Stimulated activated naive CD8-positive, alpha-beta T cell treated with anti-CD3 and anti-CD28 coated beads, Interleukin-15, Interleukin-2, amounts not matched to agents 100 U/mL and 50 U/mL, for 24 hours (primary cell): Measurements from ENCODE around the gene USP46.

Experiments
- ATAC-seq: fragments of 150-1000 bp; cut with Tn5 transposase; one replicate; pipeline ENCODE4 v1.10.0; 2021
- DNase-seq: peaks from one replicate; pipeline ENCODE4 v3.0.0; 2021

USP46 gene

DNA sequence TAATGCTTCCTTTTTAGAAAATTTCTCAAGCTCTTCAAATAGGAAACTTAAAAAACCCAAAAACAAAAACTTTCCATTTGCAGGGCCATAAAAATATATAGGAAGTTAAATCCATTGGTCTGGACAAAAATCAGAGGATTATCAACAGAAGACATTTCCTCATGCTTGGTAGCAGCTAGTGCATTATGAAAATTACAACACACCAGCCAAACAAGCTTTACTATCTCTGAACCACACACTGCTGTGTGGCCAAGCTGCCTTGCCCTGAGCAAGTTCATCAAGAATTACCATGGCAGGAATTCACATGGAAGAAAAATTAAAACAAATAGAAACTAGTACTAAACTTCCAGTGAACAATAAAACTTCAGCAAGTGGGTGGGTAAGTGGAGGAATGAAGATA is 3.6 kb downstream of the USP46 start:
- no peak for DNase-seq

DNA sequence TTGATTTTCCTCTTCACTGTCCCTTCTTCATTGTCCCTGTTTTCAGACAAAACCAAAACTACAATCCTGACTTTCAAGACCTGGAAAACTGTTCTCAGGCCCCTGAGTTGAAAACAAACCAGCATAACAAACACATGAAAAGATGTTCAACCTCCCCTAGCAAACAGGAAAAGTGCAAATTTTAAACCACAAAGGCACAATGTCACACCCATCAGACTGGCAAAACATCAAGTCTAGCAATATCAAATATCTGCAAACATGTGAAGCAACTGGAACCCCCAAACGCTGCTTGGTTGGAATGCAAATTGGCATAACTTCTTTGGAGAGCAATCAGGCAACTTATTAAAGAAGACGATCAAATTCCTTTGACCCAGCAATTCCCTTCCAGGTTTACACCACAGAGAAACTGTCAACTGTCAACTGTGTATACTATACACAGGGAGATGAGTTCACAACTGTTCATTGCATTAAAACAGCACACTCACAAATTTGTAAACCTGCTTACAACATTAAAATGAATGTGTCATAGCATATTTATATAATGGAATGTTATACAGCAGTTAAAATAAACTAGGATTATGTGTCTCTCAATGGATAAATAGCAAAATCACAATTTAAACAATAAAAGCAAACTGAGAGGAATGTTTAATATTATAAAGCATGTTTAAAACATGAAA is 7.0 kb downstream of the USP46 start:
- ATAC-seq (no peak), DNase-seq (no peak)

More for the DNA sequence above, 3.6 kb downstream of the USP46 start:
- ATAC-seq = no peak

DNA sequence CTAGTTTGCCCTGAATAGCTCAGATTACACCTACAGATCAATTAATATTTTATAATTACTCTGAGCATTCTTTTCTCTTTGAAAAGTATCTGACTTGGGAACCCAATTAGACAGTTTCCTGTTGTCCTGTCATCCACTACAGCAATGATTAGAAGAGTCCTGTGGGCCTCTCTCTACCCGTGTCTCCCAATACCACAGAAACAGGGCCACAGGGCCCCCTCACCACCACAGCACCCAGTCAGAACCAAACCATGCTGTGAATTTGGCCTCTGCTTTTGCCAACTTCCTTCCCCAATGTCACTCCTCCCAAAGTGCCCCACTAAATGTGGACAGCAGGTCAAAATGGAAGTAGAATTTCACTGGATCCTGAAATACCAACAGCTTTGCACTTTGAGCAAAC is 10.3 kb downstream of the USP46 start:
- no peak for ATAC-seq
- no peak for DNase-seq

DNA sequence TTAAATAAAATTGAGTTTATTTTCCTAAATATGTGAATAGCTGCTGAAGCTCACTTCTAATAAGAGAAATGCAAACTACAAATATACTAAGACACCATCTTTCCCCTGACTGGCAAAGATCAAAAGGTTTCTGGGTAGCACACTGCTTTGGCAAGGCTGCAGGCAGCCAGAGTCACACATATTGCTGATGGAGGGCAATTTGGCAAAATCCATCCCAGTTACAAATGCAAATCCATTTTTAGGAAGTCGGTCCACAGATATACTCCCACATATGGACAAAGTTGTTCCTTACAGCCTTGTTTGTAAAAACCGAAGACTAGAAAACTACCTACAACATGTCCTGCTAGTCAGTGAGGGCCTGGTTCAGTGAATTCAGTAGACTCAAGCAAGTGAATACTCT is 12.4 kb downstream of the USP46 start:
- DNase-seq (no peak), ATAC-seq (no peak)

DNA sequence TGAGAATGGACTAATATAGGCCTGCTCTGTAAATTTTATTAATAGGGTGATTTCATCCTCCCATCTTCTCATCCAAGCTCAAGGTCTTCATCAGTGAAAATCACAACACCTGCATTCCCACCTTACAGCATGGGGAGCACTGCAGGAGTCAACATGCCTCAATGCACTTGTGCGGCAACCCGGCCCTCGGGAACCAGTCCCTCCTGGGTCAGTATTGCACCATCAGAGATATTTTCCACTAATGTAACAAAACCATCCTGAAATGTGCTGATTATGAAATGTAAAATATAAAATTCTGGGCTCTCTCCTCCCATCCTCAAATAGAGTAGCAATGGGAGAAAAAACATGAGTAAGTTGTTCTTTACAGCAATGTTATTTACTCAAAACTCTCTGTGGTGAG is 13.0 kb downstream of the USP46 start:
- no peak for ATAC-seq

DNA sequence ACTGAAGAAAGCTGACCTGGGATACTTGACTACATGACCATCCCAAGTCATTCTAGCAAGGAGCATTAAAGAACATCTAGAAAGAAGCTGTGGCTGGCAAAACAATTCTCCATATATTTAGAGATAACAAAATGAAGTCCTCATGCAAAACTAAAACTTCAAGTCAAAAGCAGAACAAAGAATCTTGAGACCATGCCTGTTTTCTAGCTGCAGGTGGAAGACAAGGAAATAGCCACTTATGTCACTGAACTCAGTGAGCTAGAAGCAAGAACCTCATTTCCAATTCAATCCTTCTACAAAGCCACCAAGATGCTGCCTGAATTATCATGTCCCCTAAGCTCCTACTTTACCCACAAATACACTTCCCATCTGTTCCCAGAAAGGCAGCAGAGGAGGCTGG is 13.8 kb downstream of the USP46 start:
- no peak for ATAC-seq
- DNase-seq = no peak

More for the DNA sequence above, 13.0 kb downstream of the USP46 start:
- DNase-seq = no peak

DNA sequence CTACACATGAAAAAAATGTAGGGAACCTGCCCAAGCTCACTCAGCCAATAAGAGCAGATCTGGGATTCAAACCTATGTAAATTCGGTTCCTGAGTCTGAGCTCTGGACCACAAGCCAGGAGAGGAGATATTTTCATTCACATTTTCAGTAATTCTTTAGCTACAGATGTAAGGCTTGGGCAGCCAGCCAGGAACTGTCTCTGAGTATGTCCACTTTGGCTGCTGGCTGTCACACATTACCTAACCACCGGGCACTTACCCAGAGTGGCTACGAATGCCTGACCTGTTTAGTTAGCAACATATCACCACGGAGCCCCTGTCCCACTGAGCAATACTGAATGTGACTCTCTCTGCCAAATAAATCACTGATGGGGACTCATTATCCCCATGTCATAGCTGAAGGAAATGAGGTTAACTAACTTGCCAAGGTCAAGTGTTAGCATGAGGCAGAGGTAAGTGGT is 15.3 kb downstream of the USP46 start:
- ATAC-seq (no peak), DNase-seq (no peak)

DNA sequence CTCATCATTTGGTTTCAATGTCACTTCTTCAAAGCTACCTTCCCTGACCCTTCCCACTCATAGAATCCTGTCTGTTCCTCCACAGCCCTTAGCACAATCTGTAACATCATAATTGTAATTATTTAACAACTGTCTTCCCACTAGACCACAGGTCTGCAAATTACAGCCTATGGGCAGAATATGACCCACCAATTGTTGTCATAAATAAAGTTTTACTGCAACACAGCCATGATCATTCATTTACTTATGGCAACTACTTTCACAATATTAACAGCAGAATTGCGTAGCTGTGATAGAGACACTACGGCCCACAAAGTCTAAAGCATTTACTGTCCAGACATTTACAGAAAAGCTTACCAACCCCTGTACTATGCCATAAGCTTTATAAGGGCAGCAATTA is 15.9 kb downstream of the USP46 start:
- no peak for ATAC-seq
- DNase-seq = no peak

DNA sequence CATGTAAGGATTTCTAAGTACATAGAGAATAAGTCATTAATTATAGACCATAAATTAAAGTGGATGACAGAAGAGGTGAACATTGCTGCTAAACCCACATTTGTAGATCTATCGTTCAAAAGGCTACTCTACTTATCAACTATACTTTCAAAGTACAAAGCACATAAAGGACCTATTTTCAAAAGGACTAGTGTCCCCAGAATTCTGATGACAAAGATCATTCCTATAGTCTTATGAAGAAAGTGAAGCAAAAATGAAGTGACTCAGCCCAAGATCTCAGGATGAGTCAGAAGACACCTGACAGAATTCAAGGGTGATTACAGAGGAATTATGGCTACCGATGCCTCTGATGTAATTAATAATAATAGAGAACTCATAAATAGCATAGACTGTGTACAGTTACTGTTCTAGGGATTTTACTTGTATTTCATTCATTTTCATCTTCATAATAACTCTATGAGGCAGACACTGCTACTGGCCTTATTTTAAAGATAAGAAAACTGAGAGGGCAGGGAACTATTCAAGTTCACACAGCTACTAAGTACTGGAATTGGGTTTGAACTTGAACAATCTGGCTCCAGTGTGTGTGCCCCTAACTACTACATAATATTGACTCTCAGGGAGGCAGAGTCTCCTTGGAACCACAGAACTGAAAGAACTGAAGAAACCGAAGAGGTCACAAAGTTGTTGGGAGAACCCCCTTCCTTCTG is 17.1 kb downstream of the USP46 start:
- no peak for DNase-seq
- ATAC-seq = peak; percentile 73

DNA sequence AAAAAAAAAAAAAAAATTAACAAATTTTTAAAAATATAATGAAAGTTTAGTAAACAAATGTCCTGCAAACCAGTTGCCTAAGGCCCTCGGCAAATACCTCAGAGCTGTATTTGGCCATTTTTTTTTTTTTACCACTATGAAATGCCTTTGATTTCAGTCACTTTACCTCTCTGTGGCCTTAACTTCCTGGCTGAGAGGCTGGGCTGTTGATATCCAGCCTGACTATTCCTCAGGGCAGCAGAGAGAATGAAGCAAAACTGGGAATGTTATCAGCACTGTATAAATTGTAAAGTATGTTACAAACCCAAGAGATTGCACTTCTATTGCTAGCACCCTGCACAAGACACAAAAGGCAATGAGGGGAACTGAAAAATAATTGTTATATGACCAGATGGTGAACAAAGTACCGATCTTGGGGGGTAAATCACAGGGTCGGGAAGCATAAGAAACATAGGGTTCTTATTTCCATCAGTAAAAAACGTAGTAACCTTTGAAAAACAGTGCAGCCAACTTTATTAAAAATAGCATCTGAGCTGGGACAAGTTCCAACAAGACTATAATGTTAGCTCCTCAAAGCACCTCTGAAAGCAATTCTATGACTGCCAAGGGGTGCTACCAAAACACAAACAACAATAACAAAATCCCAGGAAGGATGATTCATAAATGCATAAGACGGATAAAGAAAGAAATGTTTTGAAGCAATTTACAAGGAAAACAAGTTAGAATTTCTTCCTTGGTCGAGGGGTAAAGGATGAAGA is 18.1 kb downstream of the USP46 start:
- no peak for DNase-seq

DNA sequence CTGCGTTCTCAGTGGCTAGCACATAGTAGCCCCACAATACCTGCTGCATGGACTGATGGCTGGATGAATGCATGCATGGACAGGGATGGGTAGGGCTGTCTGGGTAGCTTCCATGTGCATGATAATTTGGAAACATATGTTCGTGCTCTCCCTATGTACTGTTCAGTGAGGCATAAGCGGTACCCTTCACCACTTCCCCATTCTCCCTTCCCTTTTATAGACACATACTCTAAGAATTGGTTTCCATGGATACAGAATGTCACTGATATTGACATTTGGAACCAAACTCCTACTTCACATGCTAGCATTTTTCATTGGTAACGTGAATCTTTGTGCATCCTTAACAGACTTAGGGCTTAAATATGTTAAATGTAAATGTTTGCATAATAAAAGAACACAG is 20.4 kb downstream of the USP46 start:
- no peak for ATAC-seq
- DNase-seq = no peak

More for the DNA sequence above, 18.1 kb downstream of the USP46 start:
- no peak for ATAC-seq

DNA sequence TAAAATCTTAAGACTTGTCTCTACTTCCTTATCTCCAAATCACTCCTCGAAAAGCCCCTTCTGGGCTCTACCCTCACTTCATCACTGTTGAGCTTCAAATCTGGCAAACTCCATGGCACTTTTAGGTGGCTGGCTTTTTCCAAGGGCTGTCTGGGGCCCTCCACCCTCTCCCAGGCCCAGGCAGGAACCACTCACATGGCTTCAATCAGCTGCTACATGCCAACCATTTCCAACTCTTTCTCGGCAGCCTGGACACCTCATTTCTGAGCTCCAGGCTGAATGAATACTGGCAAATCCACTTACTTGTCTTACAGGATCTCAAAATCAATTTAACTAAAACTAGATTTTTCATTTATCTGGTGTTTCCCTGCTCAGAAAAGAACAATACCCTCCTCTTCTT is 22.0 kb downstream of the USP46 start:
- ATAC-seq = no peak
- no peak for DNase-seq

DNA sequence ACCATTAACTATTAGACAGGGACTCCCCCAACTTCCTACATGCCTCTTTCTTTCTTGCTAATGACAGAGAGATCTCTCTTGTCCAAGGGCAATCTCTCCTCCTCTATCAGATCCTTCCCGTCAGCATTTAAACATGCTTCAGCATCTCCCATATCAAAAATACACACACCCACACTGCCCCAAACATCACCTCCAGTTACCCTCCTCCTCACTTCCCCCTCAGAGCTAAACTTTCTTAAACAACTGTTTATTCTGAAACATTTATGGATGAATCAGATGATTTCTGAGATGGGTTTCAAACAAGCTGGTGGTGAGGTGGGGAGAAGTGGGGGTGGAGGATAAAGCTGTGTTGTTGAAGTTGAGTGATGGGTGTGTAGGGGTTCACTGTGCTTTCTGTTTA is 23.5 kb downstream of the USP46 start:
- ATAC-seq = no peak
- no peak for DNase-seq

DNA sequence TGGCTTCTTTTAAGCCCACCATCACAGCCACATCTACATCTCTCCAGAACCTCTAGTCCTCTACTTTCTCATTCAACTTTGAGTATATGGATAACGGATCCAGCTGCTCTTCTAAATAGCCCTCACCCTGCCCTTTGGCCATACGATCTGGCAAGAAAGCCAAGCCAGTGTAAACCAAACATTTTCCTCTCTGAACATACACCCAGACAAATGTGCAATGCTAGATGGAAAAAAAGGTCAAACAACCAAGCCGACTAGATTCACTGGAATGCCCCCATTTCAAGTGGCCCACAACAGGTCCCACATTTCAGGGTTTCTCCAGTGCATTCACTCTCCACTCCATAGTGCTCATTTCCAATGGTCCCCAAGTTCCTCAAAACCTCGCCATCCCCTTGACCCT is 24.0 kb downstream of the USP46 start:
- ATAC-seq = no peak
- DNase-seq = no peak

DNA sequence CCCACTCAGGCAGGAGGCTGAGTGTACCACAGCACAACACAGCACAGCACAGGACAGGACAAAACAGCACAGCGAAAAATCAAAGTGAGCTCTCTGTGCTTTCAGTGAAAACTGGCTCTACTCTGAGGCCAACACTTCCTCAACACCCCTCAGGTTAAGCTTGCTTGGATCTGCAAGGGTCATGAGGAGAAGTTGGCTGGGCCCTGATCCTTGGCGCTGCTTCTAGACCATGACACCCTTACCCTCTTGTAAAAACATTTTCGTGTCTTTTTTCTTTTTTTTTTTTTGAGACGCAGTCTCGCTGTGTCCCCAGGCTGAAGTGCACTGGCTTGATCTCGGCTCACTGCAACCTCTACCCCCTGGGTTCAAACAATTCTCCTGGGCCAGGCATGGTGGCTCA is 25.3 kb downstream of the USP46 start:
- ATAC-seq (no peak), DNase-seq (no peak)

DNA sequence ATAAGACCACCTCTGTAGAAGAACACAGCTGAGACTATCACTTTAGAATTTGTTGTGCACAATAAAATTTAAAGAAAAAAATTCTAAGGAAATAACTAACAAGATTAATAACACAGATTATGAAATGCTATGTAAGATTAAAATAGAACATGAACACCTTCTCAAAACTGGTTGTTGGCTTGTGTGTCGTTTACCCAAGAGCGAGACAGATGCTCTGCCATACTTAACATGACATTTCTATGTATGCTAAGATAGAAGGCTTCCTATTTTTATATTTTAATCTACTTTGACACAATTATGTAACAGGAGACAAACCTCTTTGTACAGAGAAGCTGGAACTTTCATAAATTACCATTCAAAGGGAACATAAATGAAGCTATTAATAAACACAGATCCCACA is 30.1 kb downstream of the USP46 start:
- ATAC-seq = no peak
- no peak for DNase-seq

DNA sequence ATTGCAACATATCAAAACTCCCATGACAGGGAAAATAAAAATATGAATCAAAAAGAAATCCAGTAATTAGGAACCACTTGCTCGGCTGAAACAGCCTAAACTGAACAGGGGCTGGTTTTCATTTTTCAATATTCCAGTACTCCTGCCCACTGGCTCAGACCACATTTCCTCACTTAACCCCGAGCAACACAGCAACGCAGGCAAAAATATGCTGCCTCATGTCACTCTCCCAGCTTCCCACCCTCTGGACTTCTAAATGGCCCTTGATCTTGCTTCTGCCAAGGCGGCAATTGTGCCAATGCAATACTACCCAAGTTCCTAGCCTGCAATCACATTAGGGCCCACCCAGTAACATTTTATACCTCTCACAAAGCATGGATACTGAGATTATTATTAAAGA is 30.6 kb downstream of the USP46 start:
- no peak for DNase-seq
- no peak for ATAC-seq

DNA sequence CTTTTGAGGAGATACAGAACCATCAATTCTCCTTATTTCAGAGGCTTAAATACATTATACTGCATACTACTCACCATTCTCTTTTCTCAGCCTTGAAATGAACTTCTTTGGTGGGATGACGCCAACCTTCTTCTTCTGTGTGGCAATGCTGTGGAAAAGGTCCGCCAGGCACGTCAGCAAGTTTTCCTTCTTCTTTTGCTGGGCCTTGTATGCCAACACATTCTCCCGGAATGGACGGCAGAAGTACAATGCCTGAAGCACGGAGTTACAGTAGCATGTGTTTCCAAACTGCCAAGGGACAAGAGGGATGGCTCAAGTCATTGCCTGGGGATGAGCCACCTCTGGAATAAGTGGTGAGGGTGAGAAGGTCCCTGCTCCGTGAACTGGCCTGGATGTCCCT is 31.2 kb downstream of the USP46 start:
- ATAC-seq = no peak

DNA sequence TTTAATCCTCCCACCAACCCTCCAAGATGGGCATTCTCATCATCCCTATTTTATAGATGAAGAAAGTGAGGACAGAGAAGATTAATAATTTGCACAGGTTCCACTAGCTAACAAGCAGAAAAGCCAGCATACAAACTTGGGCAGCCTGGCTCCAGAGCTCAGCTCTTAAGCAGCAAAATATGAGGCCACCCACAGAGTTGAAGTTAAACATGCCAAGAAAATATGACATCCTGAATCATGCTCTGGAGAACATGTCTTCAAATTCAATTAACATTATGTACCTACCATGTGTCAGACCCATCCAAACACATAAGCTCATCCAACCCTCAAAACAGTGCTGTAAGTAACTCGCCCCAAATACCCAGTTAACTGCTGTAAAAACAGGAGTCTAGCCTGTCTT is 33.9 kb downstream of the USP46 start:
- ATAC-seq (no peak), DNase-seq (no peak)

More for the DNA sequence above, 31.2 kb downstream of the USP46 start:
- no peak for DNase-seq

DNA sequence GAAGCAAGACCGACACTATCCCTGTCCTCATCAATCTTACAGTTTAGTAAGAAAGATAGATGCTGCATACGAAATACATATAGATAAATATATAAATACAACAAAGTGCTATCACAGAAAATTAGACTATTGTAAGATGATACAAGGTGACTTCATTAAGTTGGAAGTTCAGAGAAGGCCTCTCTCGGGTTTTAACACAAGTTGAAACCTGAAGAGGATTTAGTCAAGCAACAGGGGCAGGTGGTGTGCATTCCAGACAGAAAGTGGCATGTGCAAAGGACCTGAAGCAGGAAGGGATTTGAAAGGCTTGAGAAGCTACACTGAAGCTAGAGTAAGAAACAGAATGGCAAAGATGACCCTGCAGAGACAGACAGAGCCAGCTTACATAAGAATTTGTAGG is 36.5 kb downstream of the USP46 start:
- no peak for DNase-seq
- no peak for ATAC-seq

DNA sequence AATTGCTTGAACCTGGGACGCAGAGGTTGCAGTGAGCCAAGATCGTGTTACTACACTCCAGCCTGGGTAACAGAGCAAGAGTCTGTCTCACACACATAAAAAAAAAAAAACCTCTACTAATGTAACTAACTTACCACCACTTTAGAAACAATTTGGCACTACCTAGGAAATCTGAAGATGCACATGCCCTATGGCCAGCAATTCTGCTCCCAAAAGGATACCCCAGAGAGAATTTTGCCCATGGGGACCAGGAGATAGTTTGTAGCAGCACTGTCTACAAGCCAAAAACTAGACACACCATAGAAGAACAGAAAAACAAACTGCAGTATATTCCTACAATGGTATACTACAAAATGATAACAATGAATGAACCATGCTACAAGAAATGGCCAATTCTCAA is 37.5 kb downstream of the USP46 start:
- no peak for DNase-seq
- ATAC-seq = no peak

DNA sequence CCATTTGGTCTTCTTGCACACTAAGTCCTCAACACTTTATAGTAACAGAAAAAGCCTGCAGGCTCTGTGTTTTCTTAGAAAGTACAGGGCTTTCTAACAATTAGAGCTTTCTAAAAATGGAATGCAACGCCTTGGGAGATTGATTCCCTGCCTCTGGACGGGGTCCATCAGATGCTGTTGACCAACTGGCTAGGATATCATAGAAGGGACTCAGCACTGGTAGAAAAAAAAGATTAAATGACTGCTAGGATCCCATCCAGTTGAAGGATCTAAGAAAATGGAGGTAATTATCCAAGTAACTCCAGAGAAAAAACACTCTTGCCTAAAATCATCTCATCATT is 39.5 kb downstream of the USP46 start:
- no peak for DNase-seq
- no peak for ATAC-seq

DNA sequence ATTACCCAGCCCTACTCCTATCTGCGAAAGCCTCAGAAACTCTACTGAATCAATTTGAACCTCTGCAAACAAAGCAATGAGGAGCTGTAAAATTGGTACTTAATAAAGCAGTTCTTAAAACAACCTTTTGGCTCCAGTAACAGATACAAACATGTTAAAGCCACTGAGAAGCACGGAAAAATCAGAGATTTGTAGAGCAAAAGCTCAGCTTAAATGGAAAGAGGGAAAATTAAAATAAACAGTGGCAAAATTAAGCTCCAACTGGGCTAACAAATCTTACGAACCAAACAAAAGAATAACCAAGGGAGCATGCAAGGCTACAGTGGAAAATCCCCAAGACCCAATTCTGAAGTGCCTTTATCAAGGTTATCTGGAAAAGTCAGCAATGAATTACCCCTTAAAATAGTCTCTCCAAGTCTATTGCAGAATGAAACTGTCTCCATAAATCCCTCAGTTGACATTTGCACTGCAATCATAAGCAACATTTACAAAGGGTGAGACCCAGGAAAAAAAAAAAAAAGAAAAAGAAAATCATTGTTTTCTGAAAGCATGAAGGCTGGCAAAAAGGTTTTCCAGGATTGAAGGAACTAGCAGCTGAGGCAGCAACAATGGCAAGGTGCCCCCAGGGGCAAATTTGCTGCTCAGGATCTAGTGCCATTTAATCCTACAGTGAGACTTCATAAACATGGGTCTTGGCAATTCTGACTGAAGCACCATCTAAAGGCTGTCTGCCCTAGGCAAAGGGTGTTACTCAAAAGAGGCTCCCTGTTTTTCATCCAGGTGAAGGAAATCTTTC is 40.1 kb downstream of the USP46 start:
- ATAC-seq (no peak), DNase-seq (no peak)
